Hepatocyte (in vitro differentiated cells): ENCODE measurements around the gene ELK4. TPM values are rescaled to one million over a fixed set of nuclear protein-coding genes. Genes with fewer than 3 reads are reported as not detected.

Source experiments
- DNase-seq: peaks from one replicate; pipeline ENCODE4 v3.0.0-alpha.2; 2016; ENCODE audit warnings: low spot score
- H2AFZ ChIP-seq: fragments of 200-600 bp; sonication (generic); 2 replicates; pipeline ENCODE4 v1.6.0; 2016; ENCODE audit warnings: antibody characterized with exemption, mild to moderate bottlenecking
- H3K27ac ChIP-seq: fragments of 200-600 bp; sonication (generic); 2 replicates; pipeline ENCODE4 v1.5.1; 2016; ENCODE audit warnings: mild to moderate bottlenecking
- H3K27me3 ChIP-seq: fragments of 200-600 bp; sonication (generic); 2 replicates; pipeline ENCODE4 v1.6.1; 2016
- H3K36me3 ChIP-seq: fragments of 200-600 bp; sonication (generic); replicated peaks from 2 replicates; pipeline ENCODE4 v1.5.1; 2016; ENCODE audit warnings: low read depth; ENCODE audit not compliant: insufficient read depth
- H3K4me1 ChIP-seq: fragments of 200-600 bp; sonication (generic); 2 replicates; pipeline ENCODE4 v1.5.1; 2016; ENCODE audit warnings: mild to moderate bottlenecking, moderate library complexity; ENCODE audit not compliant: insufficient read depth
- H3K4me2 ChIP-seq: fragments of 200-600 bp; sonication (generic); 2 replicates; pipeline ENCODE4 v1.6.0; 2016
- H3K4me3 ChIP-seq: fragments of 200-600 bp; sonication (generic); 2 replicates; pipeline ENCODE4 v1.5.1; 2016; ENCODE audit warnings: mild to moderate bottlenecking
- H3K79me2 ChIP-seq: fragments of 200-600 bp; sonication (generic); 2 replicates; pipeline ENCODE4 v1.6.0; 2017; ENCODE audit warnings: mild to moderate bottlenecking
- H3K9me2 ChIP-seq: fragments of 200-600 bp; sonication (generic); replicated peaks from 2 replicates; pipeline ENCODE4 v1.6.0; 2017; ENCODE audit warnings: mild to moderate bottlenecking; ENCODE audit not compliant: insufficient read depth
- H3K9me3 ChIP-seq: fragments of 200-600 bp; sonication (generic); 2 replicates; pipeline ENCODE4 v1.5.1; 2016; ENCODE audit warnings: low read depth, mild to moderate bottlenecking
- H4K20me1 ChIP-seq: fragments of 200-600 bp; sonication (generic); 2 replicates; pipeline ENCODE4 v1.6.0; 2016; ENCODE audit warnings: mild to moderate bottlenecking; ENCODE audit not compliant: insufficient read depth, poor library complexity, severe bottlenecking
- EZH2 ChIP-seq: fragments of 200-600 bp; sonication (generic); IDR thresholded peaks from 2 replicates; pipeline ENCODE4 v1.6.1; 2016; ENCODE audit warnings: antibody characterized with exemption, mild to moderate bottlenecking, borderline replicate concordance
- EZH2phosphoT487 ChIP-seq: fragments of 200-600 bp; sonication (generic); IDR thresholded peaks from one replicate; pipeline ENCODE4 v1.6.1; 2018; ENCODE audit warnings: antibody characterized with exemption, mild to moderate bottlenecking, low read depth, moderate library complexity; ENCODE audit not compliant: unreplicated experiment, severe bottlenecking
- WGBS: methylation state at CpG from one replicate; pipeline ENCODE4 v1.1.6; 2016; ENCODE audit warnings: low lambda C conversion rate; ENCODE audit errors: missing lambda C conversion rate; 5-methylcytosine and 5-hydroxymethylcytosine counted together
- polyA plus RNA-seq: library from polyadenylated mRNA; unstranded; fragments of >200 nt; fragmentation: Nextera tagmentation; extraction: Ambion mirVana; gene quantifications from 2 replicates; pipeline ENCODE4 v1.2.1, GENCODE V29; 2016
- total RNA-seq: library from RNA; depleted of rRNA; stranded (reverse); fragments of >200 nt; gene quantifications from 2 replicates; pipeline ENCODE4 v1.2.3, GENCODE V29; 2014
- TF ChIP-seq, protein P1 (sequence below): fragments of 200-600 bp; sonication (generic); IDR thresholded peaks from 2 replicates; pipeline ENCODE4 v1.5.1; 2016; ENCODE audit warnings: antibody characterized with exemption, mild to moderate bottlenecking; ENCODE audit not compliant: poor library complexity

ELK4 gene
- total and polyA plus RNA-seq, 2 experiments from 2014 or later = 6.1 to 19.1 TPM

DNA sequence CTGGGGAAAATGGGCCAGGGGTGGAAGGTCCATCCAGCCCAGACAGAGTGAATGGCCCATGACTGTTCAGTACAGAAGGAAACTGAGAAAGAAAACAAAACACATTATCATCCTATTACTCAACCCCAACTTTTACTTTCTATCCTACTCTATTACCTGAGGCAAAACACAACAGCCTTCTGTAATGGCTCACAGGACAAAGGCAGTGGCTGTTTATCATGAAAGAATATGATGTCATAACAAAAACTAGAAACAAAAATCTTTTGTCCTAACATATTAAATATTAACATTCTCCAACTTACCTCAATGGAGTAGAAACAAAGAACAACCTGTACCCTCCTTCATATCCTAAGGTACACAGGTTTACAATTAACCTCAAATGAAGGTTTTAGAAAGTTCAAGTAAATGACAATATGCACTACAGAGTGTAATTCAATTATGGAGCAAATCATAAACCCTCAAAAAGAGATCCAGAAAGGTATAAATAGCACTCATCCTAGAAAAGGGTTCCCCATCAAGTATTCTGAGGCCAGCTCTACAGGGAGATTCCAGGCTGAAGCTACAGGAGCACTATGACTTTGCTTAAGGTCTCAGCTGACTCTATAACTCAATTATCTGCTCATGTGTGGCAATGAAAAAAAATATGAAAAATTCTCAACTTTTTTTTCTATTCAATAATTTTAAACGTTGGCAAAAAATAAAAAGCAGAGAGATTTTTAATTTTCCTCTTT, 15.1 kb downstream of the ELK4 start:
- TF ChIP-seq, protein P1, sequence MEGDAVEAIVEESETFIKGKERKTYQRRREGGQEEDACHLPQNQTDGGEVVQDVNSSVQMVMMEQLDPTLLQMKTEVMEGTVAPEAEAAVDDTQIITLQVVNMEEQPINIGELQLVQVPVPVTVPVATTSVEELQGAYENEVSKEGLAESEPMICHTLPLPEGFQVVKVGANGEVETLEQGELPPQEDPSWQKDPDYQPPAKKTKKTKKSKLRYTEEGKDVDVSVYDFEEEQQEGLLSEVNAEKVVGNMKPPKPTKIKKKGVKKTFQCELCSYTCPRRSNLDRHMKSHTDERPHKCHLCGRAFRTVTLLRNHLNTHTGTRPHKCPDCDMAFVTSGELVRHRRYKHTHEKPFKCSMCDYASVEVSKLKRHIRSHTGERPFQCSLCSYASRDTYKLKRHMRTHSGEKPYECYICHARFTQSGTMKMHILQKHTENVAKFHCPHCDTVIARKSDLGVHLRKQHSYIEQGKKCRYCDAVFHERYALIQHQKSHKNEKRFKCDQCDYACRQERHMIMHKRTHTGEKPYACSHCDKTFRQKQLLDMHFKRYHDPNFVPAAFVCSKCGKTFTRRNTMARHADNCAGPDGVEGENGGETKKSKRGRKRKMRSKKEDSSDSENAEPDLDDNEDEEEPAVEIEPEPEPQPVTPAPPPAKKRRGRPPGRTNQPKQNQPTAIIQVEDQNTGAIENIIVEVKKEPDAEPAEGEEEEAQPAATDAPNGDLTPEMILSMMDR = no peak
- TF ChIP-seq EZH2 = no peak
- TF ChIP-seq EZH2phosphoT487 = no peak
- H3K9me3 ChIP-seq = no peaks in the 10 kb centered on the region
- H3K27ac ChIP-seq = no peak overlapping the region
- H3K9me2 ChIP-seq = no peaks in the 10 kb centered on the region
- H3K36me3 ChIP-seq = no peaks in the 10 kb centered on the region
- no peak overlapping the region for H3K4me2 ChIP-seq
- H3K27me3 ChIP-seq = no peaks in the 10 kb centered on the region
- no peaks in the 10 kb centered on the region for H4K20me1 ChIP-seq
- WGBS = 96% methylated on average over 1 of the region's 1 CpG
- no peak overlapping the region for H3K4me3 ChIP-seq
- no peak overlapping the region for H2AFZ ChIP-seq
- no peak for DNase-seq
- H3K79me2 ChIP-seq = peaks cover 34% of the 10 kb centered on the region
- no peaks in the 10 kb centered on the region for H3K4me1 ChIP-seq

DNA sequence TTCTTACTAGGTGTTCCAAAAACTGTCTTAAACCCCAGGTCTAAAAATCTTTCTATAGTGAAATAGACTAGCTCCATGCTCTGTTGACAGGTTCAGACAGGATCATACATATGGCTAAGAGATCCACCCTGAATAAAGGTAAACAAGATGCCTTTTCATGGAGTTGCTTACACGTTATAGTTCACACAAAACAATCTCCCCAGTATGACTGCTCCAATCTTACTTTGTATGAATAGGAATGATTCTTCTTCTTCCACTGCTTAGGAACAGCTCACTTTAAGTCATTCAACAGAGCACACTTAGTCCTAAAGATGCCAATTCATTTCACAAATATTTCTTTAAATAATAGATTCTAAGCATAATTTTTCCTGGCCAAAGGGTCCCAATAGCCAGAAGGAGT, 16.0 kb downstream of the ELK4 start:
- no peak for DNase-seq
- no peaks in the 10 kb centered on the region for H3K36me3 ChIP-seq
- H4K20me1 ChIP-seq = no peaks in the 10 kb centered on the region
- no peak overlapping the region for H3K4me3 ChIP-seq
- H3K27me3 ChIP-seq = no peaks in the 10 kb centered on the region
- no peak overlapping the region for H3K4me2 ChIP-seq
- H2AFZ ChIP-seq = no peak overlapping the region
- no peak overlapping the region for H3K27ac ChIP-seq
- H3K9me2 ChIP-seq = no peaks in the 10 kb centered on the region
- H3K9me3 ChIP-seq = no peaks in the 10 kb centered on the region
- no peaks in the 10 kb centered on the region for H3K4me1 ChIP-seq
- H3K79me2 ChIP-seq = peaks cover 36% of the 10 kb centered on the region
- TF ChIP-seq, protein P1 = no peak
- TF ChIP-seq EZH2 = no peak
- TF ChIP-seq EZH2phosphoT487 = no peak
- WGBS = 90% methylated on average over 1 of the region's 1 CpG

DNA sequence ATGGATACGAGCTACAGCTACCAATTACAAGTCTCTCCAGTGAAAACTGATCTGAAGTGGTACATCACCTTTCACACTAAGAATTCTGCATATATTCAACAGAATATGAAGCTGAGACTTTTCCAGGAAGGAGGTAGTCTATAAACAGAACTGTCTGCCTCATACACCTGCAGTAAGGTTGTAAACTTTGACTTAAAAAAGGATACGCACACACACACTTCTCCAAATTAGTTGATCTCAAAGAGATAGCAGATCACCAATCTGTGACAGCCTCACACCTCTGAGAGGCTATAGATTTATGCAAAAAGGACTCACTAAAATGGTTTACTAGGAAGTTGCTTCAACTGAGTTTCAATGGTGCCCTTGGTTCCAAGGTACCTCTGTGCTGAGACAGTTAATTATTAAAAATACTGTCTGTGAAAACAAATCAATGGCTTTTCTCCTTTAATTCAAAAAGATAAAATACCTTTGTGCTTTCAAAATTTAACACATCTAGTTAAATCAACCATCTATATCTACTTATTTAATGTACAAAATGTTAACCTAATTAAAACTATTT, 17.9 kb downstream of the ELK4 start:
- Histone ChIP-seq H3K9me2 (no peaks in the 10 kb centered on the region), H3K27me3 (no peaks in the 10 kb centered on the region), H3K27ac (no peak overlapping the region)

More for the DNA sequence above, 17.9 kb downstream of the ELK4 start:
- TF ChIP-seq EZH2 (no peak), EZH2phosphoT487 (no peak)
- TF ChIP-seq, protein P1 = no peak
- Histone ChIP-seq H3K4me2 (no peak overlapping the region), H3K4me3 (no peak overlapping the region), H4K20me1 (peaks cover 6% of the 10 kb centered on the region), H3K9me3 (no peaks in the 10 kb centered on the region), H3K4me1 (no peaks in the 10 kb centered on the region), H2AFZ (no peak overlapping the region), H3K79me2 (peaks cover 37% of the 10 kb centered on the region), H3K36me3 (no peaks in the 10 kb centered on the region)
- no peak for DNase-seq
- 95% methylated on average over 2 of the region's 2 CpGs for WGBS
